ENCODE data around the gene SLC7A10. TPM values are rescaled to one million over a fixed set of nuclear protein-coding genes. Genes with fewer than 3 reads are reported as not detected.

SLC7A10 gene
- total RNA-seq, 1 donor from 2014 or later = not detected

DNA sequence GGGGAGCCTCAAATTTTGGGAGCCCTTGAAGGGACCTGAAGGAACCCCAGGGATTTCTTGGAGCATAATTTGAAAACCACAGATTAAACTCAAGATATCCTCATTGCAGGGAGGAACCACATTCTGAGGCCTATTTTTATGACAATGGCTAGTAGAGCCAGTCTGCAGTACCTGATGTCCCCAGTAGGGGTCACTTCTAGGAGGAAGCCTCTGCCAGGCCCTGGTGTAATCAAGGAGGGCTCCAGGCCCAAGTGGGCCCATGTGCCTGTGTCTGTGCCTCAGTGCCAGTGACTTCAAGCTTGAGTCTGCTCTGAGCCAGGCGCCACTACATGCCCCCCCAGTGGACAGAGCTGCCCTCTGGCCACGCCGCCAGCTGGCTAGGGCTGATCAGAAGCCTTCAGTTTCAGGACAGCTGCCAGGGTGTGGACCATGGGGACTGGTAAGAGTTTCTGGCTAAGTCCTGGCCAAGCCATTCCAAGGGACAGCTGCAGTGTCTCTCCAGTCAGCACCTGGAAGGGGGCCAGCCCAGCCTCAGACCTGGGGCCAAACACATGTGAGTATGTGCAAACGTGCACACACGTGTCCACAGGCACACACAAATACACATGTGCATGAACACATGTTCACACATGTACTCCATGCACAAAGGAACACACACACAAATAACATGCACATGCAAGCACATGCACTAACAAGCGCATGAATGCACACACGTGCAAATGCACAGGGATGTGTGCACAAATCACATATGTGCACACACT is 20.5 kb upstream of the SLC7A10 start:
- no peak overlapping the region for H3K4me3 ChIP-seq (ENCODE audit: low read depth, low read length)
- TF ChIP-seq, protein P1, sequence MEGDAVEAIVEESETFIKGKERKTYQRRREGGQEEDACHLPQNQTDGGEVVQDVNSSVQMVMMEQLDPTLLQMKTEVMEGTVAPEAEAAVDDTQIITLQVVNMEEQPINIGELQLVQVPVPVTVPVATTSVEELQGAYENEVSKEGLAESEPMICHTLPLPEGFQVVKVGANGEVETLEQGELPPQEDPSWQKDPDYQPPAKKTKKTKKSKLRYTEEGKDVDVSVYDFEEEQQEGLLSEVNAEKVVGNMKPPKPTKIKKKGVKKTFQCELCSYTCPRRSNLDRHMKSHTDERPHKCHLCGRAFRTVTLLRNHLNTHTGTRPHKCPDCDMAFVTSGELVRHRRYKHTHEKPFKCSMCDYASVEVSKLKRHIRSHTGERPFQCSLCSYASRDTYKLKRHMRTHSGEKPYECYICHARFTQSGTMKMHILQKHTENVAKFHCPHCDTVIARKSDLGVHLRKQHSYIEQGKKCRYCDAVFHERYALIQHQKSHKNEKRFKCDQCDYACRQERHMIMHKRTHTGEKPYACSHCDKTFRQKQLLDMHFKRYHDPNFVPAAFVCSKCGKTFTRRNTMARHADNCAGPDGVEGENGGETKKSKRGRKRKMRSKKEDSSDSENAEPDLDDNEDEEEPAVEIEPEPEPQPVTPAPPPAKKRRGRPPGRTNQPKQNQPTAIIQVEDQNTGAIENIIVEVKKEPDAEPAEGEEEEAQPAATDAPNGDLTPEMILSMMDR (conservative IDR thresholded peaks at IDR 0.05; ENCODE audit: low read depth, low read length) = peak; percentile 64
- DNase-seq (ENCODE audit: low read depth) = no peak

DNA sequence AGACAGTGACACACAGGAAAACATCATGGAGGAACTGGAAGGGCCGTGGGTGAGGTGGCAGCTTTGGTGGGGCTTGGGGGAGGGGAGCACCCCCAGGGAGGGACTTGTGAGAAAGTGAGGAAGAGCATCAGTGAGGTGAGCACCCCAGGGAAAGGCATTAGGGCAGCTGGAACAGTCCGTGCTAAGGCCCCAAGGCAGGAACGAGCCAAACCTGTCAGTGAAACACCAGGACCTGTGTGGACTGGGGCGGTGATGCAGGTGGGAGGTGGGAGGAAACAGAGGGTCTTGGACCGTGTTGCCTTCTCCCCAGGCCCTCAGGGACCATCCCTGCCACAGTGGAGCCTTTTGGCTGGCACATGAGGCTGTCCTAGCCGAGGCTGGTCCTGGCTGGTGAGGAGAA is 17.3 kb upstream of the SLC7A10 start:
- TF ChIP-seq, protein P1 (conservative IDR thresholded peaks at IDR 0.05; ENCODE audit: low read depth, low read length) = no peak
- H3K4me3 ChIP-seq (ENCODE audit: low read depth, low read length) = no peak overlapping the region
- no peak for DNase-seq (ENCODE audit: low read depth)

DNA sequence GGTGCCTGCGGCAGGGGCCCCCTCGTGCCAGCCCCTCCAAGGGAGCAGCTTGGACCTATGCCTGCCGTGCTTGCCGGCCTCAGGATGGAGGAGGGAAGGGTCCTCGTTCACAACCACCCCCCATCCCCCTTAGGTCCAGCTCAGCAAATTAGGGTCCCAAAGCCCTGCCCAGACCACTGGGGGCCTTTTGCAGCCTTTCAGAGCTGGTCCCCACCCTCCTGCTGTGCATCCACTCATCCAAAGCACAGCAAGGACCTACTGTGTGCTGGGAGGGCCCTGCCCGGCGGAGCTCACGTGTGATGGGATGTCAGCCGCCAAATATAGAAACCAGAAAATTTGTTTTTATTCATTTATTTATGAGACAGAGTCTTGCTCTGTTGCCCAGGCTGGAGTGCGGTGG is 16.5 kb upstream of the SLC7A10 start:
- no peak overlapping the region for H3K4me3 ChIP-seq (ENCODE audit: low read depth, low read length)
- DNase-seq (ENCODE audit: low read depth) = no peak
- TF ChIP-seq, protein P1 (conservative IDR thresholded peaks at IDR 0.05; ENCODE audit: low read depth, low read length) = no peak

DNA sequence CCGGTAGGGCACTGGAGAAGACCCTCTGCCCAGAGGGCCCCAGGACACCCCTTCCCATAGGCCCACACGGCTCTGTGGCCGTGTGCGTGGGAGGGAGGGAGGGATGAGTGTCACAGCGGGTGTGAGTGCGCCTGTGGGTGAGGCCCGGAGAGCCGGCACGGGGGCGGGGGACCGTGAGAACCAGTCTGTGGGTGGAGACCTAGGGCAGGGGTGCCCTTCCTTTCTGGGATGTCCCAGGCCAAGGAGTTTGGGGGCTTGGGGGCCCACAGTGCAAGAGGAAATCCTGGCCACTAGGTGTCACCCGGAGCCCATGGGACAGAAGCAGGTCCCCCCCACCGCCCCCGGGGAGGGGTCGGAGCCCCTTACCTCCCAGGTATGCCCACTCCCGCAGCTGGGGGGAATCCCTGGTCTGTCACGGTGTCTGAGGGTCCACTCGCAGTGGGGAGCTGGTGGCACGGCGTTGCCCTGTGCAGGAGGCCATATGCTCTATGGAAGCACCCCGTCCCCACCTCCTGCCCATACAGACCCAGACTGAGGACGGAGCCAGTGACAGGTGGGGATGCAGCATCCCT is 16.0 kb upstream of the SLC7A10 start:
- DNase-seq (ENCODE audit: low read depth) = no peak

DNA sequence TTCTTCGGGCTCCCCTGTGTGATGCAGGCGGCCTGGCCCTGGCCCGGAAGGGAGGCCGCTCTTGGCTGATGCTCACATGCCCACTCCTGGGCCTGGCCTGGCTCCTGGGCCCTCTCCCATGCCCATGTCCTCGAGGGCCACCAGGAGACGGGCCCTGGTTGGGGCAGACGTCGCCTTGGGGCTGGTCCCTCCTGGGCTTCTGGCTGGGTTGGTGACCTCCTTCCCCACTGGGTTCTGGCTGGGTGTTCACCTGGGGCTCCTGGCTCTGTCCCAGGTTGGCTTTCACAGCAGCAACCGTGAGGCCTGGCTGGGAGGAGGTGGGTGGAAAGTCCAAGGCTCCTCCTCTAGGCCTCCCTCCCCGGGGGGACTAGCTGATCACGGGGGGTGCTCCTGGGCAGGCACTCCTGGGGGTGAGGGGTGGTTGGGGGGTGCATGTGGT is 15.5 kb upstream of the SLC7A10 start:
- no peak for DNase-seq (ENCODE audit: low read depth)
- TF ChIP-seq, protein P1 (conservative IDR thresholded peaks at IDR 0.05; ENCODE audit: low read depth, low read length) = no peak
- no peak overlapping the region for H3K4me3 ChIP-seq (ENCODE audit: low read depth, low read length)

More for the DNA sequence above, 16.0 kb upstream of the SLC7A10 start:
- TF ChIP-seq, protein P1 (conservative IDR thresholded peaks at IDR 0.05; ENCODE audit: low read depth, low read length) = peak; percentile 73
- H3K4me3 ChIP-seq (ENCODE audit: low read depth, low read length) = no peak overlapping the region

DNA sequence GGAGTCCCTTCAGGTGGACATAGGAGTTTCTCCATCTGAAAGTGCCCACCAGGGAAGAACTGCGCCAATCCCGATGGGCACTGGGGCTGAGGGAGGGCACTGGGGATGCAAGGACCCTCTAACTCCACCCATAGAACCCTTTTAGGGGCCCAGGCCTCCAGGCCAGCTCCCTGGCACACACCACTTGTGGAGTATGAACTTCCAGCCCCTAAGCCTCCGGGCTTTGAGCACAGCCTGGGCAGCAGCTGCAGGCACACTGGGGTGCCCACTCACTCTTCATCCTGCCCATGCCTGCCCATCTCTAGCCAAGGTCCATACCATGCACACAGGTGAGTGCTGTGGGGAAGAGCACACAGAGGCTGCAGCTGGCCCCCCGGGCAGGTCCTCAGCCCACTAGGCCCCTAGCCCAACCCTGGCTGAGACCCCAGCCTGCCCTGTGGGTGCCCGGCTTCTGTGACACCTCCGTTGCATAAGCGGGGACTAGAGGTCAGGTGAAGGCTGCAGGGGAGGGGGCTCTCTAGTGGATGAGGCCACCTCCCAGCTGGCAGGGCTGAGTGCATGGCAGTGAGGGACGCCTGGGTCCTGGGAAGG is 14.6 kb upstream of the SLC7A10 start:
- no peak overlapping the region for H3K4me3 ChIP-seq (ENCODE audit: low read depth, low read length)
- TF ChIP-seq, protein P1 (conservative IDR thresholded peaks at IDR 0.05; ENCODE audit: low read depth, low read length) = no peak
- DNase-seq (ENCODE audit: low read depth) = no peak

Measured in epithelial cell of proximal tubule (primary cell).